ENCODE data around the gene ADCY5. TPM values are rescaled to one million over a fixed set of nuclear protein-coding genes. Genes with fewer than 3 reads are reported as not detected.

The ADCY5 gene
- total RNA-seq = not detected in 2 replicates

DNA sequence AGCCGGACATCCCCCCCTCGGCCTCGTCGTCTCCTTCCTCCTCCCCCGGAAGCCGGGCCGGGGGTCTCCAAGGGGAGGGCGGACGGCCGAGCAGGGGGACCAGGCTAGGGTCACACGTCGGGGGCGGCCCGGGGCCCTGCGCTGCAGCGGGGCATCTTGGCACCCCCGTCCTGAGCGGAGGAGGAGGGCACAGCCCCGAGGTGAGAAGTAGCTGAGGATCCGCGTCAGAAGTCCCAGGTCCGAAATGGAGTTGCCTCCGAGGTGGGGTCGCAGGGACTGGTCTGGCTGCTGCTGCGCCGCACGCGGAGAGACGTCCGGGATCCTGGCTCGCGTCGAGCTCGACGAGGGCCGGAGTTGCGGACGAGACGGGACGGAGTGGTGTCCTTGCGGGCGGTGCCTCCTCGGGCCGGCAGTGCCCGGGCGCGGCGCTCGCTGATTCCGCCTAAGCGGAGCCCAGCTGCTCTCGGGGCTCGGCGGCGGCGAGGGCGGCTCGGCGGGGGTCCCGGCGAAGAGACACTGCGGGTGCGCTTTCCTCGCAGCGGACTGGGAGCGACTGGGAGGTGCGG, at the start of gene ADCY5:
Gene ADCY5, minus strand, starts transcription at position 555 of the 566 bp plus-strand sequence. Its CDS starts 545 bp downstream, at position 10.

Other genes starting within 250 kb of the ADCY5 start
- 30.3 and 36.5 TPM in 2 replicates for gene SEC22A, start 247.1 kb downstream of the ADCY5 start, total RNA-seq
- gene HACD2, start 136.0 kb upstream of the ADCY5 start, total RNA-seq = 34.4 and 47.3 TPM in 2 replicates